Stimulated activated naive B cell treated with anti-CD40 and anti-IgM and Interleukin-4, amounts not matched to agents 10 μg/mL and 1 μg/mL and 100 μg/mL, for 72 hours (primary cell): ENCODE data around the gene MYH6.
A peak's percentile ranks its signal among the peaks of the same experiment; 100 is the strongest.

ENCODE experiments used
- ATAC-seq, 2 donors: fragments of 150-1000 bp; cut with Tn5 transposase; replicated peaks; 2 replicates each; pipeline ENCODE4 v1.10.0; 2021; ENCODE audit warnings: moderate library complexity in 1 of 2
- DNase-seq: peaks from one replicate; pipeline ENCODE4 v3.0.0; 2021
- H3K27ac Mint-ChIP-seq: one replicate; pipeline ENCODE4 v1.8.0; 2022; ENCODE audit warnings: mild to moderate bottlenecking, mixed read lengths
- H3K27me3 Mint-ChIP-seq, 2 donors: one replicate each; pipeline ENCODE4 v1.8.0; 2022; ENCODE audit warnings: mixed read lengths in 2 of 2
- H3K36me3 Mint-ChIP-seq, 2 donors: one replicate each; pipeline ENCODE4 v1.8.0; 2022; ENCODE audit warnings: mixed read lengths in 2 of 2, mild to moderate bottlenecking in 1 of 2
- H3K4me1 Mint-ChIP-seq, 2 donors: one replicate each; pipeline ENCODE4 v1.8.0; 2022; ENCODE audit warnings: mixed read lengths in 2 of 2, mild to moderate bottlenecking in 1 of 2
- H3K4me3 Mint-ChIP-seq, 2 donors: one replicate each; pipeline ENCODE4 v1.8.0; 2022; ENCODE audit warnings: mild to moderate bottlenecking in 2 of 2, mixed read lengths in 2 of 2, moderate library complexity in 1 of 2
- H3K9me3 Mint-ChIP-seq, 2 donors: one replicate each; pipeline ENCODE4 v1.8.0; 2022; ENCODE audit warnings: mixed read lengths in 2 of 2, mild to moderate bottlenecking in 1 of 2

The MYH6 gene

GRCh38 chr14:23413681-23414080, 5.6 kb upstream of the MYH6 start:
- H3K4me1 Mint-ChIP-seq: peaks cover 6 to 8% of the 10 kb centered on the region in 2 donors
- ATAC-seq (no peak), DNase-seq (no peak)
- H3K27me3 Mint-ChIP-seq: peaks cover 49 to 54% of the 10 kb centered on the region in 2 donors
- no peak overlapping the region for H3K27ac Mint-ChIP-seq
- H3K9me3 Mint-ChIP-seq: no peaks in the 10 kb centered on the region
- no peak overlapping the region for H3K4me3 Mint-ChIP-seq
- H3K36me3 Mint-ChIP-seq: no peaks in the 10 kb centered on the region

- Mint-ChIP-seq H3K36me3 (no peaks in the 10 kb centered on the region), H3K9me3 (no peaks in the 10 kb centered on the region), H3K4me3 (no peak overlapping the region), H3K4me1 (peaks cover 10% of the 10 kb centered on the region in 2 donors), H3K27ac (no peak overlapping the region), H3K27me3 (peaks cover 57 to 69% of the 10 kb centered on the region in 2 donors)
- ATAC-seq: no peak
- DNase-seq: no peak
Observed at GRCh38 chr14:23411563-23412525, 3.8 kb upstream of the MYH6 start.

DNA sequence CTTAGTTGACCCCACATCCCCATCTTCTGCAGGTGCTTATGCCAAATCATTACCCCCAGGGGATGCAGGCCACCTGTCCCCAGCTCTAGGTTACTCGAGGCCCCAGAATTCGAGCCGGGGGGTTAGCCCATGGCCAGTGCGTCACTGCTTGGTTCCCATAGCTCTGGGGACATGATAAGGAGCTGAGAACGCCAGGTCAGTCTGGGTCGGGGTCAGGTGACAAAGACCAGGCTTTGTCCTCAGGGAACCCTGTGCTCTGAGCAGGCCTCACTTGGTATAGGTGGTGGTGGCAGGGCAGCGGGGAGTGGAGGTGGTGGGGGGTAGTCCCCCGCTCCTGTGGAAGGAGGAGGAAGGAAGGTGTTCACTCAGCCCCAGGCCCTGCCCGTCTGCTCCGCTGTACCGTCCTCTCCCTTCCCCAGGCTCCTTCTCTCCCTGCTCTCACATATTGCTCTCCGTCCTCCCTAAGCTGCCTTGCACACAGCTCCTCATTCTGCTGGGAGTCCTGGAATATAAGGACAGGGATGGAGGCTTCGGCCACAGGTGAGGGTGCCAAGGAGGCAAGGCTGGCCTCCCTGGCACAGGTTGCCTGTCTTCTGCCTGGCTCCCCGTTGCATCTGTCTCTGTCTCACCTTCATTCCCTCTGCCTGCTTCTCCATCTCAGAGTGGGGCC, 2.0 kb upstream of the MYH6 start:
- no peak overlapping the region for H3K27ac Mint-ChIP-seq
- peaks cover 68 to 75% of the 10 kb centered on the region in 2 donors for H3K27me3 Mint-ChIP-seq
- no peak for ATAC-seq
- no peak for DNase-seq
- no peaks in the 10 kb centered on the region for H3K9me3 Mint-ChIP-seq
- no peaks in the 10 kb centered on the region for H3K36me3 Mint-ChIP-seq
- H3K4me3 Mint-ChIP-seq: no peak overlapping the region
- H3K4me1 Mint-ChIP-seq: peaks cover 19 to 24% of the 10 kb centered on the region in 2 donors

DNA sequence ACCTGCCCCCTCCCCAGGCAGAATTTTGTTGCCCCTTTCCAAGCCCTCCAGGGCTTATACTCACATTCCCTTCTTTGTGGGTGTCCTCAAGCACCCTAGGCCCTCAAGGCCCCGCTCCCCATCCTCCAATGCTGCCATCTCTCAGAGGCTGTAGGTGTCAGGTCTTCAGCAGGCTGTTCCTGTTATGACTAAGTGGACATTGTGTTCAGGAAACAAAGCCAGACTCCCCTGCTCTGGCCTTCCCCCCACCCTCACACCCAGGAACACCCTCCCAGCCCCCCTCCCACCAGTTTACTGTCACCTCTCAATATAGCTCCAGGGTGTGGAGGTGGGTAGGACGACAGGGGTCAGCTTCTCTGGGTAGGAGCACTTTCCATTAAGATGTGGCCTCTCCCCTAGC, 1.4 kb upstream of the MYH6 start:
- H3K4me3 Mint-ChIP-seq: no peak overlapping the region
- ATAC-seq (peak; percentile 40 to 46), DNase-seq (no peak)
- no peaks in the 10 kb centered on the region for H3K9me3 Mint-ChIP-seq
- H3K36me3 Mint-ChIP-seq: no peaks in the 10 kb centered on the region
- no peak overlapping the region for H3K27ac Mint-ChIP-seq
- H3K4me1 Mint-ChIP-seq: peaks cover 22 to 27% of the 10 kb centered on the region in 2 donors
- peaks cover 67 to 80% of the 10 kb centered on the region in 2 donors for H3K27me3 Mint-ChIP-seq

DNA sequence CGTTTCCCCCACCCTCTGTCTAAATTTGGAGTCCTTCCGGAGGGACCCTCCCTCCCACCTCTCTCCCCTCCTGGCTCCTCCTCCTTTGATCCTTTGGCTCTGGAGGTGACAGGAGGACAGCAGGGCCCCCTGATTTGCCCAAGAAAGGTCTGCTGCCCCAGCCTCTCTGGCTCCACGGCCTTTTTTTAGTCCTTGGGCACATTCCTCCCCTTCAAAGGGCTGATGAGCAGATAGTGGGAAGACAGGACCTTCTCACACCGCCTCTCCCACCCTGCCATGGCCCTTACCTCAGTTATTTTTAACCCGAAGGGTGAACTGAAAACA, 196 bp upstream of the MYH6 start:
- DNase-seq: no peak
- Mint-ChIP-seq H3K27ac (no peak overlapping the region), H3K4me1 (peaks cover 22 to 27% of the 10 kb centered on the region in 2 donors), H3K9me3 (no peaks in the 10 kb centered on the region), H3K27me3 (peaks cover 68 to 77% of the 10 kb centered on the region in 2 donors), H3K4me3 (no peak overlapping the region), H3K36me3 (no peaks in the 10 kb centered on the region)
- ATAC-seq: no peak

DNA sequence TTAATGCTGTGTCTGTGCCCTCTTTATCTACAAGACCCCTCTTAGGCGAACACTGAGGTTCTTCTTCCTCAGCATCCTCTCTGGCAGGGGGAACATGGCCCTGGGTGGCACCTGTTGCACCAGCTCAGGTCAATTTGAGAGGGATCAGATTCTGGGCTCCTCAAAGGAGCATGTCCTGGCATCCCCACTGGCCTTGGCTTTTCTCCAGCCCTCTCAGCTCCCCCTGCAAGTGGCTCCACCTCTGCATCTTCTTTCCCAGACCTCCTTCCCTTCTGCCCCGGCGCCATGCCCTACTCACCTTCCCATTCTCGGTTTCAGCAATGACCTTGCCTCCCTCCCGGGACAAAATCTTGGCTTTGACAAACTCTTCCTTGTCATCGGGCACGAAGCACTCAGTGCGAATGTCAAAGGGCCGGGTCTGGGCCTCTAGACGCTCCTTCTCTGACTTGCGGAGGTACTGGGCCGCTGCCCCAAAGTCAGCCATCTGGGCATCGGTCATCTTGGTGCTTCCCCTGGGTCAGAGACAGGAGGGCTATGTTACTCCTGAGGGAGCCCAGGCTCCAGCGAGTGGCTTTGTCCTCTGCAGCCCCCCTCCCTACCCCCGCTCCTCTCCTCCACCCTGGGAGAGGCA, 1.2 kb downstream of the MYH6 start:
- no peak for ATAC-seq
- Mint-ChIP-seq H3K4me3 (no peak overlapping the region), H3K9me3 (no peaks in the 10 kb centered on the region), H3K27me3 (peaks cover 73 to 77% of the 10 kb centered on the region in 2 donors), H3K27ac (no peak overlapping the region), H3K4me1 (peaks cover 26 to 27% of the 10 kb centered on the region in 2 donors), H3K36me3 (no peaks in the 10 kb centered on the region)
- DNase-seq: no peak

DNA sequence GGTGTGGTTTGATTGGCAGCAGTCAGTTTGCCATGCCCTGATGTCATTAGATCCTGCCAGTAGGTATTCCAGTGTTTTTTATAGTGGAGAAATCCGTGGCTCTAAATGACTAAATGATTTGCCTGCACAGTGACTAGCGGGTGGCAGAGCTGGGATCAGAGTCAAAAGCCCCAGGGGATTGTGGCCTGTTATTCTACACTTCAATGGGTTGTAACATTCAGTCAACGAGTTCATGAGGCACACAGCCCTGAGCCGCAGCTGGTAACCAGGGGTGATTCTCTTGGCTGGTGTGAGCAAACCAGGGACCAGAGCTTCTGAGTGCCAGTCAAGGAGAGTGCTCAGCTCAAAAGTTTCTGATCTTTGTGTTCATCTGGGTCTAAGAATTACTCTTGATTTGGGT, 1.8 kb downstream of the MYH6 start:
- ATAC-seq: peak; percentile 83 to 90
- Mint-ChIP-seq H3K4me3 (no peak overlapping the region), H3K36me3 (no peaks in the 10 kb centered on the region), H3K27ac (no peak overlapping the region), H3K4me1 (peaks cover 26 to 27% of the 10 kb centered on the region in 2 donors), H3K27me3 (peaks cover 73 to 76% of the 10 kb centered on the region in 2 donors), H3K9me3 (no peaks in the 10 kb centered on the region)
- peak; percentile 48 for DNase-seq

DNA sequence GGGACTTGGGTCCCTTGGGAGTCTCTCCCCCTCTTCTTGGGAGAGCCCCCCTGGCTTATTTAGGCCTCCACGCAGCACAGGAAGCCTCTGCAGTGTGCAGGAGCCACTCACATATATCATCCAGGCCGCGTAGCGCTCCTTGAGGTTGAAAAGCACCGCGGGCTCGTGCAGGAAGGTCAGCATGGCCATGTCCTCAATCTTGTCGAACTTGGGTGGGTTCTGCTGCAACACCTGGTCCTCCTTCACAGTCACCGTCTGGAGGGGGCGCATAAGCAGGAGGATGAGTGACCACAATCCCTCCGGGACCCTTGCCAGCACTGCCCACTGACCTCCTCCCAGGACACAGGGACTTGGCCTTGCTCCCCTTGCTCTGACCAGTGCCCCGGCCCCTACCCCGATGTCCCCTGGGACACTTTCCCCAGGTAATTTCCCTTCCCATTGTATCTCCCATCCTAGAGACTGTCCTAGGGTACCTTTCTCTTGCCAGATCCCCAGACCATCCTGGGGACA, 2.5 kb downstream of the MYH6 start:
- H3K27me3 Mint-ChIP-seq: peaks cover 67 to 74% of the 10 kb centered on the region in 2 donors
- ATAC-seq: no peak

DNA sequence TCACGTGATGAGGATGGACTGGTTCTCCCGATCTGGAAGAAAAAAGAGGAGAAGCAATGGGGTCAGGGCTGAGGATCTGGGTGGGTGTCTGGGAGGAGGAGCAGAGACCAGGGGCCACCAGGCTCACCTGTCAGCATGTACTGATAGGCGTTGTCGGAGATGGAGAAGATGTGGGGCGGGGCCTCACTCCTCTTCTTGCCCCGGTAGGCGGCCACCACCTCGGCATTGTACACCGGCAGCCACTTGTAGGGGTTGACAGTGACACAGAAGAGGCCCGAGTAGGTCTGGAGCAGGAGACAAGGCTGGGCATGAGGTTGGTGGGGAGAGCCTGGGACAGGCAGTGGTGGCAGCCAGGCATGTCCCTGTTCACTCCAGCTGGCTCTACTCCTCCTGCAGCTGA, 3.0 kb downstream of the MYH6 start:
- H3K9me3 Mint-ChIP-seq: no peaks in the 10 kb centered on the region
- ATAC-seq (no peak), DNase-seq (no peak)
- no peaks in the 10 kb centered on the region for H3K36me3 Mint-ChIP-seq
- peaks cover 62 to 71% of the 10 kb centered on the region in 2 donors for H3K27me3 Mint-ChIP-seq
- no peak overlapping the region for H3K4me3 Mint-ChIP-seq
- H3K27ac Mint-ChIP-seq: no peak overlapping the region
- H3K4me1 Mint-ChIP-seq: peaks cover 27% of the 10 kb centered on the region in 2 donors

More for the DNA sequence above, 2.5 kb downstream of the MYH6 start:
- DNase-seq: no peak
- Mint-ChIP-seq H3K36me3 (no peaks in the 10 kb centered on the region), H3K4me3 (no peak overlapping the region), H3K4me1 (peaks cover 27% of the 10 kb centered on the region in 2 donors), H3K27ac (no peak overlapping the region), H3K9me3 (no peaks in the 10 kb centered on the region)

GRCh38 chr14:23404331-23404900, 3.7 kb downstream of the MYH6 start:
- Mint-ChIP-seq H3K9me3 (no peaks in the 10 kb centered on the region), H3K27ac (no peak overlapping the region), H3K4me1 (peaks cover 25 to 26% of the 10 kb centered on the region in 2 donors), H3K36me3 (no peaks in the 10 kb centered on the region), H3K4me3 (no peak overlapping the region), H3K27me3 (peaks cover 62 to 68% of the 10 kb centered on the region in 2 donors)
- ATAC-seq (no peak), DNase-seq (no peak)

DNA sequence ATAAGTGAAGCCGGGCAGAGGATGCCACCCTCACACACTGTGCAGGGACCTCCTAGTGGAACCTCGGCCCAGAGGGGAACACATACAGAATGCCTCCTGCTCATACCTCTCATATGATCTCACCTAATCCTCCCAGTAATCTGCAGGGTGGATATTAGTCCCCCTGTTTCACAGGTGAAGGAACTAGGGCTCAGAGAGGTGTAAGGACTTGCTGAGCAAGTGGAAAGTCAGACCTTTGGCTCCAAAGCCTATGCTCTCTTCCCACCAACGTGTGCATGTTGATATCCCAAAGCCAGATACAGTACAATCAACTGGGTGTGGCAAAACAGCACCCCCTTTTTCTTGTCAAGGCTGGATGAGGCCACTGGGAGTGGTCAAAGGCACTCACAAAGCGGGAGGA, 4.2 kb downstream of the MYH6 start:
- H3K4me1 Mint-ChIP-seq: peaks cover 20 to 23% of the 10 kb centered on the region in 2 donors
- no peaks in the 10 kb centered on the region for H3K9me3 Mint-ChIP-seq
- no peak for ATAC-seq
- H3K27ac Mint-ChIP-seq: no peak overlapping the region
- H3K27me3 Mint-ChIP-seq: peaks cover 61 to 65% of the 10 kb centered on the region in 2 donors
- no peak overlapping the region for H3K4me3 Mint-ChIP-seq
- no peak for DNase-seq
- no peaks in the 10 kb centered on the region for H3K36me3 Mint-ChIP-seq

DNA sequence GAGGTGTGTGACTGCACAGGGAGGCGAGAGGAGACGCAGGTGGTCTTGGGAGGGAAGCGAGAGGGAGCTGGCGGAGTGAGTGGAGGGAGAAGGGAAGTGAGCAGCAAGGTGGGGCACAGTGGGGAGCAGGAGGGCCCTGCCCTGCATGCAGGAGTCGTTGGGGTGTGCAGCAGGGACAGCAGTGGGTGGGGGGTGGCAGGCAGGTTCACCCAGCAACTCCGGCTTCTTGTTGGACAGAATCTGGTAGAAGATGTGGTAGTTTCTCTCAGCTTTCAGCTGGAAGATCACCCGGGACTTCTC, 5.0 kb downstream of the MYH6 start:
- H3K27ac Mint-ChIP-seq: no peak overlapping the region
- H3K36me3 Mint-ChIP-seq: no peaks in the 10 kb centered on the region
- peaks cover 19 to 21% of the 10 kb centered on the region in 2 donors for H3K4me1 Mint-ChIP-seq
- no peaks in the 10 kb centered on the region for H3K9me3 Mint-ChIP-seq
- no peak overlapping the region for H3K4me3 Mint-ChIP-seq
- peaks cover 59 to 60% of the 10 kb centered on the region in 2 donors for H3K27me3 Mint-ChIP-seq
- no peak for ATAC-seq
- no peak for DNase-seq

- no peak for DNase-seq
- Mint-ChIP-seq H3K27me3 (peaks cover 54 to 59% of the 10 kb centered on the region in 2 donors), H3K4me1 (peaks cover 19% of the 10 kb centered on the region in 2 donors), H3K4me3 (no peak overlapping the region), H3K36me3 (no peaks in the 10 kb centered on the region), H3K27ac (no peak overlapping the region), H3K9me3 (no peaks in the 10 kb centered on the region)
- no peak for ATAC-seq
Observed at GRCh38 chr14:23402296-23403138, 5.6 kb downstream of the MYH6 start.
